ENCODE results near the gene UBLCP1.
"Not testable (repeated sequence)": the region's sequence is repeated elsewhere in the genome, so short reads cannot be mapped to it uniquely, and the experiment has no call there.

Gene UBLCP1

GRCh38 chr5:159263569-159263905 is 447 bp downstream of the UBLCP1 start:
- Histone ChIP-seq H3K4me1 (peaks cover 7 to 18% (median 13%) of the 10 kb centered on the region in 10 experiments; a peak in 16 of 20 replicates), H3K27ac (peak overlapping the region; percentile 62 to 82 (median 78)), H3K9ac (peak overlapping the region; percentile 58 to 80 (median 72); a peak in 21 of 22 replicates), H3K9me3 (replicated peaks in 1 of 11) (peaks cover 52 to 81% (median 62%) of the 10 kb centered on the region in 11 experiments), H3K27me3 (peaks cover 0 to 19% (median 11%) of the 10 kb centered on the region in 11 experiments; a peak in 12 of 22 replicates), H4K20me1 (no peaks in the 10 kb centered on the region), H3K4me2 (peak overlapping the region; percentile 63 to 80 (median 72)), H3K36me3 (peaks cover 0 to 15% (median 6%) of the 10 kb centered on the region in 11 experiments; a peak in 7 of 22 replicates), H3K4me3 (peak overlapping the region; percentile 55 to 80 (median 66))
- TF ChIP-seq Cebpa-rat (IDR thresholded peaks at IDR 0.05), result no peak

- Histone ChIP-seq H3K9me3 (replicated peaks in 1 of 11) (peaks cover 42 to 61% (median 55%) of the 10 kb centered on the region in 11 experiments), H3K4me1 (peaks cover 7 to 18% (median 13%) of the 10 kb centered on the region in 10 experiments; a peak in 16 of 20 replicates), H3K27me3 (peaks cover 0 to 19% (median 11%) of the 10 kb centered on the region in 11 experiments; a peak in 12 of 22 replicates), H3K4me3 (0 out of 20 replicates have a peak overlapping the region, but pooled peaks of 1 of the 10 experiments have one; percentile 8), H3K36me3 (peaks cover 0 to 40% (median 8%) of the 10 kb centered on the region in 11 experiments; a peak in 8 of 22 replicates)
- not testable (repeated sequence) for H4K20me1 ChIP-seq, H3K4me2 ChIP-seq, H3K9ac ChIP-seq, H3K27ac ChIP-seq
Observed at GRCh38 chr5:159266764-159267163, 3.7 kb downstream of the UBLCP1 start.

- Histone ChIP-seq H3K27ac (no peak overlapping the region), H3K36me3 (peaks cover 0 to 43% (median 8%) of the 10 kb centered on the region in 11 experiments; a peak in 8 of 22 replicates), H3K9me3 (replicated peaks in 1 of 11) (peaks cover 27 to 34% (median 29%) of the 10 kb centered on the region in 11 experiments), H4K20me1 (no peaks in the 10 kb centered on the region), H3K4me2 (no peak overlapping the region), H3K4me1 (peaks cover 0 to 15% (median 0%) of the 10 kb centered on the region in 10 experiments; a peak in 5 of 20 replicates), H3K4me3 (no peak overlapping the region), H3K9ac (no peak overlapping the region), H3K27me3 (no peaks in the 10 kb centered on the region)
- no peak for TF ChIP-seq Cebpa-rat (IDR thresholded peaks at IDR 0.05)
Observed at GRCh38 chr5:159269723-159270122, 6.6 kb downstream of the UBLCP1 start.

GRCh38 chr5:159273923-159274322 is 10.8 kb downstream of the UBLCP1 start:
- no peaks in the 10 kb centered on the region for H4K20me1 ChIP-seq
- peaks cover 0 to 34% (median 0%) of the 10 kb centered on the region in 11 experiments; a peak in 5 of 22 replicates for H3K36me3 ChIP-seq
- peak overlapping the region in 2 of 11 experiments; percentile 37 to 83; a peak in 3 of 22 replicates for H3K4me2 ChIP-seq
- 0 out of 22 replicates have a peak overlapping the region, but pooled peaks of 1 of the 11 experiments have one; percentile 31 for H3K27ac ChIP-seq
- no peak for TF ChIP-seq Cebpa-rat (IDR thresholded peaks at IDR 0.05)
- H3K4me1 ChIP-seq, result peaks cover 0 to 23% (median 0%) of the 10 kb centered on the region in 10 experiments; a peak in 5 of 20 replicates
- no peaks in the 10 kb centered on the region for H3K9me3 ChIP-seq (replicated peaks in 1 of 11)
- no peaks in the 10 kb centered on the region for H3K27me3 ChIP-seq
- H3K4me3 ChIP-seq, result no peak overlapping the region
- peak overlapping the region in 1 of 11 experiments; percentile 55; a peak in 1 of 22 replicates for H3K9ac ChIP-seq

GRCh38 chr5:159274676-159275075 is 11.6 kb downstream of the UBLCP1 start:
- no peak for TF ChIP-seq Cebpa-rat (IDR thresholded peaks at IDR 0.05)
- Histone ChIP-seq H3K27me3 (no peaks in the 10 kb centered on the region), H3K9me3 (replicated peaks in 1 of 11) (no peaks in the 10 kb centered on the region), H3K27ac (peak overlapping the region in 1 of 11 experiments; percentile 31; a peak in 2 of 22 replicates), H3K4me2 (peak overlapping the region in 4 of 11 experiments; percentile 1 to 83 (median 49); a peak in 5 of 22 replicates), H4K20me1 (no peaks in the 10 kb centered on the region), H3K36me3 (peaks cover 0 to 33% (median 0%) of the 10 kb centered on the region in 11 experiments; a peak in 5 of 22 replicates), H3K4me1 (peaks cover 0 to 23% (median 0%) of the 10 kb centered on the region in 10 experiments; a peak in 5 of 20 replicates), H3K4me3 (peak overlapping the region in 1 of 10 experiments; percentile 7; a peak in 1 of 20 replicates), H3K9ac (no peak overlapping the region; a peak in 1 of 22 replicates)

GRCh38 chr5:159286420-159287035 is 23.4 kb downstream of the UBLCP1 start:
- no peak overlapping the region for H3K27ac ChIP-seq
- no peak overlapping the region for H3K4me3 ChIP-seq
- no peaks in the 10 kb centered on the region for H4K20me1 ChIP-seq
- no peaks in the 10 kb centered on the region; a peak in 2 of 22 replicates for H3K36me3 ChIP-seq
- H3K27me3 ChIP-seq, result no peaks in the 10 kb centered on the region
- no peak overlapping the region for H3K4me2 ChIP-seq
- peaks cover 0 to 5% (median 0%) of the 10 kb centered on the region in 10 experiments; a peak in 2 of 20 replicates for H3K4me1 ChIP-seq
- no peak overlapping the region for H3K9ac ChIP-seq
- TF ChIP-seq Cebpa-rat (IDR thresholded peaks at IDR 0.05), result no peak
- peaks cover 0 to 14% (median 7%) of the 10 kb centered on the region in 11 experiments; a peak in 13 of 22 replicates for H3K9me3 ChIP-seq (replicated peaks in 1 of 11)

GRCh38 chr5:159290741-159291140 is 27.7 kb downstream of the UBLCP1 start:
- no peaks in the 10 kb centered on the region for H3K36me3 ChIP-seq
- peak overlapping the region in 2 of 11 experiments; percentile 13 to 29; a peak in 1 of 22 replicates for H3K4me2 ChIP-seq

GRCh38 chr5:159294921-159295320 is 31.8 kb downstream of the UBLCP1 start:
- Histone ChIP-seq H3K27me3 (no peaks in the 10 kb centered on the region), H3K36me3 (no peaks in the 10 kb centered on the region), H3K4me3 (no peak overlapping the region), H3K9ac (no peak overlapping the region), H4K20me1 (no peaks in the 10 kb centered on the region), H3K4me2 (no peak overlapping the region), H3K9me3 (replicated peaks in 1 of 11) (peaks cover 33 to 53% (median 44%) of the 10 kb centered on the region in 11 experiments), H3K27ac (no peak overlapping the region), H3K4me1 (peaks cover 0 to 5% (median 0%) of the 10 kb centered on the region in 10 experiments; a peak in 2 of 20 replicates)
- TF ChIP-seq Cebpa-rat (IDR thresholded peaks at IDR 0.05), result no peak

More at GRCh38 chr5:159290741-159291140, 27.7 kb downstream of the UBLCP1 start:
- no peaks in the 10 kb centered on the region for H4K20me1 ChIP-seq
- H3K4me3 ChIP-seq, result no peak overlapping the region
- no peaks in the 10 kb centered on the region for H3K27me3 ChIP-seq
- no peak overlapping the region for H3K9ac ChIP-seq
- no peak for TF ChIP-seq Cebpa-rat (IDR thresholded peaks at IDR 0.05)
- H3K27ac ChIP-seq, result no peak overlapping the region
- peaks cover 0 to 14% (median 7%) of the 10 kb centered on the region in 11 experiments; a peak in 13 of 22 replicates for H3K9me3 ChIP-seq (replicated peaks in 1 of 11)
- peaks cover 0 to 5% (median 0%) of the 10 kb centered on the region in 10 experiments; a peak in 2 of 20 replicates for H3K4me1 ChIP-seq

GRCh38 chr5:159297300-159297699 is 34.2 kb downstream of the UBLCP1 start:
- not testable (repeated sequence) for H3K9ac ChIP-seq, H4K20me1 ChIP-seq, H3K4me1 ChIP-seq, H3K27me3 ChIP-seq, H3K4me3 ChIP-seq, H3K4me2 ChIP-seq, H3K36me3 ChIP-seq, H3K27ac ChIP-seq
- H3K9me3 ChIP-seq (replicated peaks in 1 of 11), result peaks cover 48 to 68% (median 60%) of the 10 kb centered on the region in 11 experiments
